HepG2 (cell line): ENCODE data around the gene PCNP. TPM values are rescaled to one million over a fixed set of nuclear protein-coding genes. Genes with fewer than 3 reads are reported as not detected.
A peak's percentile ranks its signal among the peaks of the same experiment; 100 is the strongest.
"Not testable (repeated sequence)": the region's sequence is repeated elsewhere in the genome, so short reads cannot be mapped to it uniquely, and the experiment has no call there.

ENCODE experiments used
- ATAC-seq: fragments of 200-7000 bp; cut with Tn5 transposase; 3 replicates; pipeline ENCODE4 v1.9.1; 2020; ENCODE audit warnings: mild to moderate bottlenecking, moderate library complexity
- BruUV-seq: library from RNA; stranded (reverse); fragments of 400-500 nt; replicated peaks from 2 replicates; lab custom pipeline; 2021; lab: Mats Ljungman, UMichigan
- CTCF ChIA-PET: fragments of 300-600 bp; formaldehyde crosslinking; extraction: SDS; loops from one replicate; lab custom pipeline; 2021; ENCODE audit warnings: low total read pairs, inconsistent platforms, low intra/inter-chr PET ratio; lab: Yijun Ruan, JAX
- POLR2A ChIA-PET: fragments of 350-600 bp; sonication (Branson Sonifier 250); formaldehyde crosslinking; loops from one replicate; lab custom pipeline; 2020; ENCODE audit warnings: antibody characterized with exemption, inconsistent platforms; lab: Yijun Ruan, JAX
- DNase-seq: peaks from one replicate; pipeline ENCODE4 v3.0.0-alpha.2; 2015; ENCODE audit warnings: low spot score
- FAIRE-seq: peaks from 3 replicates; lab custom pipeline; 2011; peaks lifted over from hg19 to GRCh38; lab: Jason Lieb, UNC
- H2AFZ ChIP-seq: one replicate; pipeline ENCODE4 v1.6.1; 2011; ENCODE audit warnings: low read length, inconsistent platforms
- H3K27ac ChIP-seq: fragments of 300-600 bp; 3 replicates; pipeline ENCODE4 v1.8.0; 2011; ENCODE audit warnings: mixed run types, mild to moderate bottlenecking, mixed read lengths, low read length, inconsistent platforms; ENCODE audit not compliant: insufficient read depth; ENCODE audit errors: extremely low read length
- H3K27me3 ChIP-seq, 2 experiments: fragments of 200-600 bp in 1 of 2; 2 replicates in 1 of 2; 3 replicates in 1 of 2; pipeline versions ENCODE4 v1.6.0 to v1.8.0; 2011; ENCODE audit warnings: low read length in 2 of 2, mild to moderate bottlenecking in 2 of 2, moderate library complexity in 2 of 2, inconsistent platforms in 1 of 2; ENCODE audit not compliant: insufficient read depth in 2 of 2, control insufficient read depth in 1 of 2
- H3K36me3 ChIP-seq, 2 experiments: fragments of 200-600 bp in 1 of 2; replicated peaks in 1 of 2; 2 replicates in 1 of 2; 3 replicates in 1 of 2; pipeline versions ENCODE4 v1.5.1 to v1.8.0; 2011; ENCODE audit warnings: low read length in 2 of 2, inconsistent platforms in 1 of 2; ENCODE audit not compliant: insufficient read depth in 2 of 2, control insufficient read depth in 1 of 2
- H3K4me1 ChIP-seq: 2 replicates; pipeline ENCODE4 v1.5.1; 2012; ENCODE audit warnings: low read length, inconsistent platforms; ENCODE audit not compliant: insufficient read depth
- H3K4me2 ChIP-seq: 2 replicates; pipeline ENCODE4 v1.6.0; 2011; ENCODE audit warnings: low read depth, low read length, inconsistent platforms
- H3K4me3 ChIP-seq, 3 experiments: fragments of 200-600 bp in 1 of 3; sonication (generic), shearing (Covaris generic) in 1 of 3; replicated peaks in 1 of 3; 2 replicates each; pipeline ENCODE4 v1.5.1; 2011 to 2016; ENCODE audit warnings: low read length in 3 of 3, inconsistent platforms in 2 of 3, low read depth in 2 of 3, mild to moderate bottlenecking in 2 of 3, control low read depth in 1 of 3, mixed read lengths in 1 of 3; ENCODE audit not compliant: insufficient read depth in 1 of 3
- H3K79me2 ChIP-seq: one replicate; pipeline ENCODE4 v1.6.1; 2011; ENCODE audit warnings: low read length, inconsistent platforms; ENCODE audit not compliant: insufficient read depth
- H3K9ac ChIP-seq: 2 replicates; pipeline ENCODE4 v1.6.0; 2011; ENCODE audit warnings: mild to moderate bottlenecking, low read depth, low read length, inconsistent platforms; ENCODE audit not compliant: insufficient read depth
- H3K9me3 ChIP-seq: 2 replicates; pipeline ENCODE4 v1.5.1; 2012; ENCODE audit warnings: mild to moderate bottlenecking, low read length
- H4K20me1 ChIP-seq: 2 replicates; pipeline ENCODE4 v1.6.0; 2011; ENCODE audit warnings: inconsistent platforms, mild to moderate bottlenecking, low read length, moderate library complexity; ENCODE audit not compliant: insufficient read depth
- YY1 ChIP-seq: IDR thresholded peaks from 2 replicates; pipeline ENCODE4 v1.6.1; 2011; ENCODE audit warnings: low read length, low read depth, moderate library complexity, mild to moderate bottlenecking; ENCODE audit not compliant: insufficient read depth, insufficient replicate concordance
- ZNF687 ChIP-seq: sonication (generic); formaldehyde crosslinking; IDR thresholded peaks from 2 replicates; pipeline ENCODE4 v1.5.1; 2020; ENCODE audit warnings: mild to moderate bottlenecking, missing genetic modification reagents, moderate library complexity
- WGBS: methylation state at CpG from one replicate; pipeline ENCODE4 v1.1.6; 2017; ENCODE audit warnings: low lambda C conversion rate; 5-methylcytosine and 5-hydroxymethylcytosine counted together
- in situ Hi-C: cut with HindIII; loops from 2 replicates; pipeline ENCODE4 v1.10.0; 2017; ENCODE audit warnings: low pct_unique_long_range_greater_than_20kb; ENCODE audit not compliant: extremely low pct_ligation_motif_present
- intact Hi-C: fragments of 100-400 bp; cut with micrococcal nuclease; formaldehyde crosslinking; loops from one replicate; pipeline ENCODE4 v1.10.0; 2022; ENCODE audit not compliant: unreplicated experiment
- polyA plus RNA-seq, 8 experiments: library from polyadenylated mRNA; depleted of rRNA in 3 of 8; stranded (reverse) in 7 of 8; unstranded in 1 of 8; fragments of >200 nt; fragmentation: Illumina TruSeq in 4 of 8; extraction: Trizol in 4 of 8; gene quantifications; 2 replicates each; pipeline versions ENCODE4 v1.2.1 to v1.2.3, GENCODE V29; 2011 to 2016; ENCODE audit warnings: low read depth in 4 of 8, missing spikeins in 1 of 8, mixed read lengths in 1 of 8; ENCODE audit not compliant: insufficient read depth in 1 of 8
- total RNA-seq, 5 experiments: library from RNA; depleted of rRNA; stranded (reverse); fragments of >200 nt; fragmentation: Illumina TruSeq; extraction: Trizol; gene quantifications; 2 replicates each; pipeline ENCODE4 v1.2.3, GENCODE V29; 2016; ENCODE audit warnings: low read depth in 1 of 5
- TF ChIP-seq, protein P1 (sequence below): sonication (generic); formaldehyde crosslinking; IDR thresholded peaks from 2 replicates; pipeline ENCODE4 v1.4.0; 2020; ENCODE audit warnings: missing genetic modification reagents, borderline replicate concordance

The PCNP gene
- total and polyA plus RNA-seq, 2 of the 13 experiments (the other 11 are each of a cell fraction or from before 2014, with no cell fraction given): 44.1 to 78.2 TPM

- peak overlapping the region; percentile 57 for H3K4me2 ChIP-seq
- POLR2A ChIA-PET, DNase-seq, in situ Hi-C loops, H4K20me1 ChIP-seq, H3K79me2 ChIP-seq, BruUV-seq, H3K27me3 ChIP-seq, H3K4me1 ChIP-seq, intact Hi-C loops, CTCF ChIA-PET, H3K9me3 ChIP-seq, FAIRE-seq, H3K36me3 ChIP-seq: not testable (repeated sequence)
- H2AFZ ChIP-seq: peak overlapping the region; percentile 54
- peak overlapping the region; percentile 16 to 46 (median 43); a peak in 5 of 6 replicates for H3K4me3 ChIP-seq
- peak overlapping the region; percentile 38 for H3K27ac ChIP-seq
- 34% methylated on average over 10 of the region's 10 CpGs for WGBS
- ATAC-seq: peak; percentile 41; the same call in 1 of the 3 replicates
- H3K9ac ChIP-seq: peak overlapping the region; percentile 8; the same call in 1 of the 2 replicates
- TF ChIP-seq ZNF687 (CRISPR knock-in tag) (peak; percentile 46), YY1 (peak; percentile 52)
- TF ChIP-seq, protein P1, sequence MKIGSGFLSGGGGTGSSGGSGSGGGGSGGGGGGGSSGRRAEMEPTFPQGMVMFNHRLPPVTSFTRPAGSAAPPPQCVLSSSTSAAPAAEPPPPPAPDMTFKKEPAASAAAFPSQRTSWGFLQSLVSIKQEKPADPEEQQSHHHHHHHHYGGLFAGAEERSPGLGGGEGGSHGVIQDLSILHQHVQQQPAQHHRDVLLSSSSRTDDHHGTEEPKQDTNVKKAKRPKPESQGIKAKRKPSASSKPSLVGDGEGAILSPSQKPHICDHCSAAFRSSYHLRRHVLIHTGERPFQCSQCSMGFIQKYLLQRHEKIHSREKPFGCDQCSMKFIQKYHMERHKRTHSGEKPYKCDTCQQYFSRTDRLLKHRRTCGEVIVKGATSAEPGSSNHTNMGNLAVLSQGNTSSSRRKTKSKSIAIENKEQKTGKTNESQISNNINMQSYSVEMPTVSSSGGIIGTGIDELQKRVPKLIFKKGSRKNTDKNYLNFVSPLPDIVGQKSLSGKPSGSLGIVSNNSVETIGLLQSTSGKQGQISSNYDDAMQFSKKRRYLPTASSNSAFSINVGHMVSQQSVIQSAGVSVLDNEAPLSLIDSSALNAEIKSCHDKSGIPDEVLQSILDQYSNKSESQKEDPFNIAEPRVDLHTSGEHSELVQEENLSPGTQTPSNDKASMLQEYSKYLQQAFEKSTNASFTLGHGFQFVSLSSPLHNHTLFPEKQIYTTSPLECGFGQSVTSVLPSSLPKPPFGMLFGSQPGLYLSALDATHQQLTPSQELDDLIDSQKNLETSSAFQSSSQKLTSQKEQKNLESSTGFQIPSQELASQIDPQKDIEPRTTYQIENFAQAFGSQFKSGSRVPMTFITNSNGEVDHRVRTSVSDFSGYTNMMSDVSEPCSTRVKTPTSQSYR: peak; percentile 77; the same call in 1 of the 2 replicates
Measured at GRCh38 chr3:101605398-101605797, 31.4 kb downstream of the PCNP start.
